ENCODE data around the gene MARCHF6.

- TF ChIP-seq REST (IDR thresholded peaks at IDR 0.05; ENCODE audit: insufficient read depth in 1 of 2, low read depth in 2 of 2, low read length in 2 of 2) (no peak), TAF1 (IDR thresholded peaks at IDR 0.05; ENCODE audit: borderline replicate concordance, insufficient read depth, low read length) (no peak)
Measured at GRCh38 chr5:10370931-10371330, 17.4 kb downstream of the MARCHF6 start.
